ENCODE results near the gene CYP4F11.
"Not testable (repeated sequence)": the region's sequence is repeated elsewhere in the genome, so short reads cannot be mapped to it uniquely, and the experiment has no call there.

Gene CYP4F11

DNA sequence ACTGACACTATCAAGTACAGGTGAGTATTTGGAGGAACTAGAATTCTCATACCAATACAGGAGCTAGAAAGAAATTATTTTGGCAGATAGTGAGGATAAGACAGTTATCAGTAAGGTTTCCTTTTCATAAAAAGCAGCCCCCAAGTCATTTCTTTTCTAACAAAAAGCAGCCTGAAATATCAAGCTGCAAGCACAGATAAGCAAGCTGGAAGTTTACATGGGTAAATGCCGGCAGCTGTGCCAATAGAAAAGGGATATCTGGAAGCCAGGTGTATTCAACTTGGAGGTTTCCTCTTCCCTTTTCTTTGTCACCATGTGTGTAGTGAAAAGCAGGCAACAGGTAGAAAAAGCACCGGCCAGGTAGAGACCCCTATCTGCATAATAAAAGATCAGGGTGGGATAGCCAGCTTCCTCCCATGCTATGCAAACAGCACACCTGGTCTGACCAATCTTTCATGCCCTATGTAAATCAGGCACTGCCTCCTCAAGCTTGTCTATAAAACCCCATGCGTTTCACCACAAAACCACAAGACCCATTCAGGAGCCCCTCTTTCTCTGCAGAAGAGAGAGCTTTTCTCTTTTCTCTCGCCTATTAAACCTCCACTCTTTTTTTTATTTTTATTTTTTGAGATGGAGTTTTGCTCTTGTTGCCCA, 59.4 kb downstream of the CYP4F11 start:
- DNase-seq (ENCODE audit: low spot score): no peak

DNA sequence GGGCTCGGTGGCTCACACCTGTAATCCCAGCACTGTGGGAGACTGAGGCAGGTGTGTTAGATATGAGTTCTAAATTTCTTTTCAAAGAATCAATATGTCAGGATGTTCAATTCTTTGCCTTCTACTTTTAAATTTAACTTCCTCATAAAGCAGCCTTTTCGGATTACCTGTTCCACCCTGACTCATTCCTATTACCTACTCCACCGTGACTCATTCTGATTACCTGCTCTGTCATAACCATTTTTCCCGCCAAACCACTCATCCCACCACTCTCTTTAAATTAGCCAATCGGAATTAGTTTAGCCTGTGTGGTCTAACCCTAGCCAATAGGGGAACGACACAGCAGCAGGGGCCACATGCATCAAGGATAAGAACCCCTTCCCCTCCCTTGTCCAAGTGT, 60.6 kb downstream of the CYP4F11 start:
- DNase-seq (ENCODE audit: low spot score): not testable (repeated sequence)

DNA sequence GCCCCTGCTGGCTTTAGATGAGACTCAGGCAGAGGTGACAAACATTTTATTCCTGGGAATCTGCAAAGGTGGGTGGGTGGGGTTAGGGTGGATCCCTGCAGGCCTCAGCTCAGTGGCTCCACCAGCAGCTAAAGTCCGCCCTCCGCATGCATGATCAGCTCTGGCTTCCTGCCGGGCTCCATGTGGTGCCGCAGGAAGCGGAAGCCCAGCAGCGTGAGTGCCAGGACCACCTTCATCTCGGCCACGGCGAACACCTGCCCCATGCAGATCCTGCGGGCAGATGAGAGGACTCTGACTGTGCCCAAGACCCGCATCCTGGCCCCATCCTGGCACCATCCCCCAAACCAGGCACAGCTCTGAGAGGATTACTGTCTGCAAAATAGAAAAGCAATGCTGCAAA, 62.8 kb downstream of the CYP4F11 start:
- DNase-seq (ENCODE audit: low spot score): no peak

DNA sequence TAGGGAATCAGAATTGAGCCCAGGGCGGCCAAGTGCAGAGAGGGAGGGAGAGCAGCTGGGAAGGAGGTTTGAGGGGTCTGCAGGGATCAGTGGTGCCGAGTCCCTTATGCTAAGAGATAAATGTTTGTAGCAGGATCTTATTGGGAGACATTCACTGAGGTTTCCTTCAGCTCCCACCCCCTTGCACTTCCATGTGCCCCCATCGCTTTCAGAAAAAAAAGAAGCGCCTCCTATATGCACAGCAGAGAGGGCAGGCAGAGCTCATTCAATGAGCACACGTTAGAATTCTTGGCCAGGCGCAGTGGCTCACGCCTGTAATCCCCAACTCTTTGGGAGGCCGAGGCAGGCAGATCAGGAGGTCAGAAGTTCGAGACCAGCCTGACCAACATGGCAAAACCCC, 64.5 kb downstream of the CYP4F11 start:
- DNase-seq (ENCODE audit: low spot score): no peak

DNA sequence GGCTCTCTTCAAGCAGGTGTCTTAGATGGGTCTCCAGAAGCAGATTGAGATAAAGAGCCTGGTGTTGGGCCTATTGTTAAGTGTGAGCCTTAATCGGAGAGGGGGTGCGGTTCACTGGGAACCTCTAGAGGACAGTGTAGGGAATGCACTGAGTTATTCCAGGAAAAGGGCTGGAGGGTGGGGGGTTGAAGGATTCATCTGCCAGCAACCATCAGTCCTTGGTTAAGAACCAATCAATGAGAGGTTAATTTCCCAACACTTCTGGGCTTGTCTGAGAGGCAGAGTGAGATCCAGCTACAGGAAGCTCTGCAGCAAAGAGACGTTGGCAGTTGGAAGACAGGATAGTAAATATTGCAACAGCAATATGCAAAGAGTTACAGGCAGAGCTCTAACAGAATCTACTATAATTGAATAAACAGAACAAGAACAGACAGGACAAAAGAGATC, 65.2 kb downstream of the CYP4F11 start:
- peak; percentile 53 for DNase-seq (ENCODE audit: low spot score)

DNA sequence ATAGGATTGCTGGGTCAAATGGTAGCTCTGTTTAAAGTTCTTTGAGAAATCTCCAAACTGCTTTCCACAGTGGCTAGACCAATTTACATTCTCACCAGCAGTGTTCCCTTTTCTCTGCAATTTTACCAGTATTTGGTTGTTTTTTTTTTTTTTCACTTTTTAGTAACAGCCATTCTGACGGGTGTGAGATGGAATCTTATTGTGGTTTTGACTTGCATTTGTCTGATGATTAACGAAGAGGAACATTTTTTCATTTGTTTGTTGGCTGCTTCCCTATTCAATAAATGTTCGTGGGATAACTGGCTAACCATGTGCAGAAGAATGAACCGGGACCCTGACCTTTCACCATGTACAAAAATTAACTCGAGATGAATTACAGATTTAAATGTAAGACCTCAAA, 67.7 kb downstream of the CYP4F11 start:
- DNase-seq (ENCODE audit: low spot score): no peak

DNA sequence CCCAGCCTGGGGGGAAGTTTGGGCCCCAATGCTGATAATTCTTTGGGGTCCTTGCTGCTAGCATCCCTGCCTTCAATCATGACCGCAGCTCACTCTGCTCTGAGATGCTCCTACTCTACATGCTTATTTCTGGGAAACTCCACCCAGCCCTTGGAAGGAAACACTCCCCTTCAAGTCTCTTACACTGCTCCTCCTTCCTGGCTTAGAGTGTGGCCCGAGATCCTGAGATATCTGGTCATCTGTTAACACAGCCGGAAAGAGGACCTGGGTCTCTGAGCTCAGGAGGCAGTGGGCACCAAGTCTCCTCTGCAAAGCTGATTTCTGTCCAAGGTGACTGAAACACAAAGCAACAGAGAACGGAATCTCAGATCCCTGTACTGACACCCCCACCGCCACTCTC, 69.5 kb downstream of the CYP4F11 start:
- no peak for DNase-seq (ENCODE audit: low spot score)

DNA sequence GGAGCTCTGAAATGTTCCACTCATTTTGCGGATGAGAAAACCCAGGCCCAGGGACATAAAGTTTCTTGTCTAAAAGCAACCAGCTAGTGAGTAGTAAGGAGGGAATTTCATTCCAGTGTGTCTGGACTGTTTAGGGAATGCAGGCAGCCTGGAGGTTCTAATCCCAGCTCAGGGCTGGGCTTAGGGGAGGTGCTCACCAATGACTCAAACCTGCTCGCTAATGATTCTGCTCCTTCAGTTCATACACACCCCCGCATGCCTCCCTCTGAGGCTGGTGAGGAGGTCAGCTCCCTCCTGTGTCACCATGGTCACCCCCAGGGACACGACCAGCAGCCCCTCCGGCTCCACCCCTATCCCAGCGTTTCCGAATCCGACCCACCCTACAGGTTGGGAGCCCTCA, 71.1 kb downstream of the CYP4F11 start:
- DNase-seq (ENCODE audit: low spot score): no peak

DNA sequence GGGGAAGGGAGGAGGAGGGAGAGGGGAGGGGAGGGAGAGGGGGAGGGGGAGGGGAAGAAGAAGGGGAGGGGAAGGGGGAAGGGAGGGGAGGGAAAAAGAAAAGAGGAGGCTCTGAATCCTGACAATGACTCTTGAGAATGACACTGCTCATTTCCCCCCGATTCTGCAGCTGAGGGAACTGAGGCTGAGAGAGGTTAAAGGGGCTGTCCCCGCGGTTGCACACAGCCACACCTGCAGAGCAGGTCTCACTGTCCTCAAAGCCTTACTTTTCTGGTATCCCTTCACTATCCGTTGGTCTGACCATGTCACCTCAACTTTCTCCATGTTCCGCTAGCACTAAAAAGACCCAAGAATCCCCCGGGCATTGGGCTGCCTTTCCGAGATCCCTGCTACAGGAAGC, 71.9 kb downstream of the CYP4F11 start:
- no peak for DNase-seq (ENCODE audit: low spot score)
